ENCODE data around the gene IL19.

DNA sequence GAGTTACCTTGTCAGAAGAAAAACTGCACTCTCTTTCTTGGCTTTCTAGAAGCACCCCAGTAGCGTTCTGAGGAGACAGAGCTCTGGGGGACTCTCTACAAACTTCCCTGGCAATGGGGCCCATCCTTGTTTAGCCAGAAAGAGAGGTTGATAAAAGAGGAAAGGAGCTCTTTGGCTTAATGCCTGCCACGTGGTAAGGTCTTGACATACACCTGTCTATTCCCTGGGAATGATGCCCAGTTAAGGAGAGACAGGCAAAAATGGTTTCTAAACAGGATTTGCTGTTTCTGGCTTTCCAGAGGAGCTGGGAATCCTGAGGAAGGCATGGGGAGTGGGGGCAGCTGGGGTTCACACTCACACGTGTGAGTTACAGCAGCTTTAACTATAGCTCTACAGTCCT lies 64.6 kb downstream of the IL19 start:
- TF ChIP-seq POLR2A (IDR thresholded peaks at IDR 0.05; ENCODE audit: low read depth) = no peak
- TF ChIP-seq CTCF (IDR thresholded peaks at IDR 0.05) = no peak

Data from esophagus muscularis mucosa (tissue), 3 donors.